ENCODE measurements around the gene PSMB11.

Gene PSMB11

GRCh38 chr14:23069413-23069806 is 27.4 kb downstream of the PSMB11 start:
- no peak for TF ChIP-seq CTCF (IDR thresholded peaks at IDR 0.05; ENCODE audit: insufficient read depth, missing control alignments)
- DNase-seq (ENCODE audit: insufficient read length, low spot score) (no peak), FAIRE-seq (no peak)

DNA sequence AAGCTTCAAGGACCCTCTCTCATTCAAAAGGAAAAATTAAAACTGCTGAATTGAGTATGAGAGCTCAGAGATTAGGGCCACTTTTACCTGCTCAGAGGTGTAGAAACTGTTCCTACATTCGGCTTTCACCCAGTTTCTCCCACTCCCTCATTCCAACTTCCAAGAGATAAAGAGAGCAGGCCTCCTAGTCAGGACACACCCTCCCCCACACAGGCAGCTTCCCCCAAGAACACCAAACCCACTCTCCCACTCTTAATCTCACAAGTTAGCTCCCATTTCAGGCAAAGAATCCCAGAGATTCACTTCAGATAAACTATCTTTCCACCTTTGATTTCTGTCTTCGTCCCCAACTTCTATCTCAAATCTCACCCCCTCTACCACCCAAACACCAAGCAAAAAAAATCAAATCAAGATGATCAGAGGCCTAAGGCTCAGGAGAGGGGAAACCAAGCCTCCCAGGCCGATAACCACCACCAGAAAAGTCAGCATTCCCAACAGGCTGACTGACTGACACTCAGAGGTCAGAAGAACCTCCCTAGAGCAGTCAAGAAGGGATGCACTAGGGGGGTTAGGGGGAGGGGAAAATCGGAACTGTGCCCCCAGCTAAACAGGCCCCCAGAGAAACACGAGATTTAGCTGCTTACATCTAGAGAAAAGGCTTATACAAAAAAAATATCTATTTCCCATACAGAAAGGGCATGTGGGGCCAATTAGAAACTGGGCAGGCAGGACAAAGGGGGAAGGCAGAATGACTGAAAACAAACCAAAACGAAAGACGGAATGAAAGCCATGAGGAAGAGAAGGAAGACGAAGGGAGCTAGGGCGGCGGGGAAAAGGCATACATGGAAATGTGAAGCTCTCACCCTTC is 28.5 kb downstream of the PSMB11 start:
- FAIRE-seq, result no peak
- TF ChIP-seq CTCF (IDR thresholded peaks at IDR 0.05; ENCODE audit: insufficient read depth, missing control alignments), result no peak

DNA sequence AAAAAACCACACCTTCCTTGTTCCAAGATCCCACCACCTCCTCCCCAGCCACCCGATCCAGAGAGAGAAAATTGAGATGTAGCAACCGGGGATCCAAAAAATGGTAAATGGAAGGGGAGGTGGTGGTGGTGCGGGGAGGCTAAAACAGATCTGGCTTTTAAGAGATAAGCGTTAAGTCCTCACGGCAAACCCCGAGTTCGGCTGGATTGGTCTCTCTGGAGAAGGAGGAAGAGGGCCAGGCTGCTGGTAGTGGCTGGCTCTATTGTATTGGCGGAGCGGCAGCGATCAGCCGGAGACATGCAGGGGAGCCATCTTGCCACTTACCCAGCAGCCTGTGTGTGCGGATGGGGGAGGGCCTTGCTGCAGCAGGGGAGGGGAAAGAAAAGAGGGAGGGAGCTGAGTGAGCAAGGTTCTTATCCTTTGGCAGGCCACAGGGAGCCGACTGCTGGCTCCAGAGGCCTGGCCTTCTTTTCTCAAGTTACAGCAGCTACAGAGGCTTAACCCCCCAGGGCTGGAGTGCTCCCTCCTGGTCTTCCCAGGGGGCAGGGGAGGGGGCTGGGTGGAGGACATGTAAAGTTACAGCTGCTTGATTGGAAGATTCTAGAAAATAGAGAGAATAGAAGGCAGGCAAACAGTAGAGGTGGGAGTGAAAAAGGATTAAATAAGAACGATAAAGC is 29.4 kb downstream of the PSMB11 start:
- no peak for TF ChIP-seq CTCF (IDR thresholded peaks at IDR 0.05; ENCODE audit: insufficient read depth, missing control alignments)
- FAIRE-seq (no peak), DNase-seq (ENCODE audit: insufficient read length, low spot score) (no peak)

More for the DNA sequence above, 28.5 kb downstream of the PSMB11 start:
- no peak for DNase-seq (ENCODE audit: insufficient read length, low spot score)

- no peak for TF ChIP-seq CTCF (IDR thresholded peaks at IDR 0.05; ENCODE audit: insufficient read depth, missing control alignments)
- DNase-seq (ENCODE audit: insufficient read length, low spot score) (no peak), FAIRE-seq (no peak)
Measured at GRCh38 chr14:23071921-23072539, 30.0 kb downstream of the PSMB11 start.

GRCh38 chr14:23074906-23075305 is 32.9 kb downstream of the PSMB11 start:
- TF ChIP-seq CTCF (IDR thresholded peaks at IDR 0.05; ENCODE audit: insufficient read depth, missing control alignments), result no peak
- no peak for DNase-seq (ENCODE audit: insufficient read length, low spot score)
- no peak for FAIRE-seq

DNA sequence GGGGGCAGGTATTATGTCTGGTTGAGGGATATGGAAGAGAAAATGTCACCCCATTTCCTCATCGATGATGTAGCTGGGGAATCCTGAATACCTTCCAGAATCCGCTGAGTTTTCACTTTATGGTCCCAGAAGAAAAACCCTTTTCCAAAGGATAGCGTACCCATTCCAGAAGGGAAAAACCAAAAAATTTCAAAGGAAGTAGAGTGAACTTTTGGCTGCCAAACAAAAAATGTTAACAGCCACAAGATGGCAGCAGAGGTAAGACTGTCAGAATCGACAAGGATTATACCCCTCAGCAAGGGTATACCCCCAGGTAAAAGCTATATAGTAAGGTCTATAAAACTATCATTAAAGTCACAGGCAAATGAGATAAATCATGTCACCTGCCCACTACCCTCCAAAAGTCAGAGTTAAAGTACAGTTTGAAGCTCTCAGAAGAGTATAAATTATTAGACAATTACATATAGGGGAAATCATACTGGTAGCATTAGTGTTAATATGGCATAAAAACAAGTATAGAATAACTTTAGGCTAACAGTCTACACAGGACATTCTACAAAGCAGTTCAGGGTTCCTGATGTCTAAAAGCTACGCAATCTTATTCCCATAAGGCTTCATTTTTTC is 34.9 kb downstream of the PSMB11 start:
- peak; percentile 53 for TF ChIP-seq CTCF (IDR thresholded peaks at IDR 0.05; ENCODE audit: insufficient read depth, missing control alignments)
- FAIRE-seq (no peak), DNase-seq (ENCODE audit: insufficient read length, low spot score) (no peak)

All from D721Med (cell line).